Measurements from ENCODE around the gene SYT9. TPM values are rescaled to one million over a fixed set of nuclear protein-coding genes. Genes with fewer than 3 reads are reported as not detected.

SYT9 gene
- total and polyA plus RNA-seq, 2 donors = 0.05 to 0.07 TPM

GRCh38 chr11:7451952-7452494, 200.3 kb downstream of the SYT9 start:
- Histone ChIP-seq H3K4me1 (ENCODE audit: control insufficient read depth in 2 of 2, insufficient read depth in 2 of 2, low read length in 2 of 2) (no peaks in the 10 kb centered on the region), H3K36me3 (ENCODE audit: control insufficient read depth in 2 of 2, insufficient read depth in 2 of 2, low read length in 1 of 2) (no peaks in the 10 kb centered on the region), H3K4me3 (ENCODE audit: low read length in 2 of 2) (no peak overlapping the region), H3K27me3 (ENCODE audit: control insufficient read depth in 2 of 2, insufficient read depth in 1 of 2, low read length in 1 of 2) (no peaks in the 10 kb centered on the region), H3K27ac (ENCODE audit: low read depth in 1 of 2, low read length in 1 of 2) (no peak overlapping the region), H3K9me3 (ENCODE audit: control insufficient read depth in 2 of 2, insufficient read depth in 1 of 2, low read length in 1 of 2) (no peaks in the 10 kb centered on the region)
- DNase-seq (ENCODE audit: low read depth in 6 of 9, low spot score in 9 of 9) = no peak
- 90% methylated on average over 1 of the region's 1 CpG for WGBS

- Histone ChIP-seq H3K4me3 (ENCODE audit: low read length in 2 of 2) (no peak overlapping the region), H3K27me3 (ENCODE audit: control insufficient read depth in 2 of 2, insufficient read depth in 1 of 2, low read length in 1 of 2) (no peaks in the 10 kb centered on the region), H3K4me1 (ENCODE audit: control insufficient read depth in 2 of 2, insufficient read depth in 2 of 2, low read length in 2 of 2) (no peaks in the 10 kb centered on the region), H3K36me3 (ENCODE audit: control insufficient read depth in 2 of 2, insufficient read depth in 2 of 2, low read length in 1 of 2) (no peaks in the 10 kb centered on the region), H3K27ac (ENCODE audit: low read depth in 1 of 2, low read length in 1 of 2) (no peak overlapping the region), H3K9me3 (ENCODE audit: control insufficient read depth in 2 of 2, insufficient read depth in 1 of 2, low read length in 1 of 2) (no peaks in the 10 kb centered on the region)
- WGBS = 94% methylated on average over 2 of the region's 2 CpGs
- DNase-seq (ENCODE audit: low read depth in 6 of 9, low spot score in 9 of 9) = no peak
Measured at GRCh38 chr11:7454854-7455253, 203.2 kb downstream of the SYT9 start.

GRCh38 chr11:7457211-7457610, 205.5 kb downstream of the SYT9 start:
- Histone ChIP-seq H3K4me3 (ENCODE audit: low read length in 2 of 2) (no peak overlapping the region), H3K9me3 (ENCODE audit: control insufficient read depth in 2 of 2, insufficient read depth in 1 of 2, low read length in 1 of 2) (no peaks in the 10 kb centered on the region), H3K27me3 (ENCODE audit: control insufficient read depth in 2 of 2, insufficient read depth in 1 of 2, low read length in 1 of 2) (no peaks in the 10 kb centered on the region), H3K4me1 (ENCODE audit: control insufficient read depth in 2 of 2, insufficient read depth in 2 of 2, low read length in 2 of 2) (no peaks in the 10 kb centered on the region), H3K36me3 (ENCODE audit: control insufficient read depth in 2 of 2, insufficient read depth in 2 of 2, low read length in 1 of 2) (no peaks in the 10 kb centered on the region), H3K27ac (ENCODE audit: low read depth in 1 of 2, low read length in 1 of 2) (no peak overlapping the region)
- 82% methylated on average over 1 of the region's 1 CpG for WGBS
- DNase-seq (ENCODE audit: low read depth in 6 of 9, low spot score in 9 of 9) = no peak

- Histone ChIP-seq H3K36me3 (ENCODE audit: control insufficient read depth in 2 of 2, insufficient read depth in 2 of 2, low read length in 1 of 2) (no peaks in the 10 kb centered on the region), H3K9me3 (ENCODE audit: control insufficient read depth in 2 of 2, insufficient read depth in 1 of 2, low read length in 1 of 2) (no peaks in the 10 kb centered on the region), H3K4me1 (ENCODE audit: control insufficient read depth in 2 of 2, insufficient read depth in 2 of 2, low read length in 2 of 2) (no peaks in the 10 kb centered on the region), H3K27ac (ENCODE audit: low read depth in 1 of 2, low read length in 1 of 2) (no peak overlapping the region), H3K27me3 (ENCODE audit: control insufficient read depth in 2 of 2, insufficient read depth in 1 of 2, low read length in 1 of 2) (no peaks in the 10 kb centered on the region), H3K4me3 (ENCODE audit: low read length in 2 of 2) (no peak overlapping the region)
- WGBS = 92% methylated on average over 1 of the region's 1 CpG
- no peak for DNase-seq (ENCODE audit: low read depth in 6 of 9, low spot score in 9 of 9)
Measured at GRCh38 chr11:7462706-7463105, 211.0 kb downstream of the SYT9 start.

GRCh38 chr11:7467652-7468051, 215.9 kb downstream of the SYT9 start:
- no peaks in the 10 kb centered on the region for H3K4me1 ChIP-seq (ENCODE audit: control insufficient read depth in 2 of 2, insufficient read depth in 2 of 2, low read length in 2 of 2)
- WGBS = 95% methylated on average over 2 of the region's 2 CpGs
- no peak overlapping the region for H3K4me3 ChIP-seq (ENCODE audit: low read length in 2 of 2)

GRCh38 chr11:7469351-7469865, 217.7 kb downstream of the SYT9 start:
- DNase-seq (ENCODE audit: low read depth in 6 of 9, low spot score in 9 of 9) = no peak
- no peaks in the 10 kb centered on the region for H3K27me3 ChIP-seq (ENCODE audit: control insufficient read depth in 2 of 2, insufficient read depth in 1 of 2, low read length in 1 of 2)
- H3K27ac ChIP-seq (ENCODE audit: low read depth in 1 of 2, low read length in 1 of 2) = no peak overlapping the region
- WGBS = 97% methylated on average over 5 of the region's 5 CpGs
- H3K4me3 ChIP-seq (ENCODE audit: low read length in 2 of 2) = no peak overlapping the region
- no peaks in the 10 kb centered on the region for H3K9me3 ChIP-seq (ENCODE audit: control insufficient read depth in 2 of 2, insufficient read depth in 1 of 2, low read length in 1 of 2)
- no peaks in the 10 kb centered on the region for H3K36me3 ChIP-seq (ENCODE audit: control insufficient read depth in 2 of 2, insufficient read depth in 2 of 2, low read length in 1 of 2)
- H3K4me1 ChIP-seq (ENCODE audit: control insufficient read depth in 2 of 2, insufficient read depth in 2 of 2, low read length in 2 of 2) = no peaks in the 10 kb centered on the region

More at GRCh38 chr11:7467652-7468051, 215.9 kb downstream of the SYT9 start:
- no peak for DNase-seq (ENCODE audit: low read depth in 6 of 9, low spot score in 9 of 9)
- H3K27ac ChIP-seq (ENCODE audit: low read depth in 1 of 2, low read length in 1 of 2) = no peak overlapping the region
- no peaks in the 10 kb centered on the region for H3K36me3 ChIP-seq (ENCODE audit: control insufficient read depth in 2 of 2, insufficient read depth in 2 of 2, low read length in 1 of 2)
- H3K9me3 ChIP-seq (ENCODE audit: control insufficient read depth in 2 of 2, insufficient read depth in 1 of 2, low read length in 1 of 2) = no peaks in the 10 kb centered on the region
- H3K27me3 ChIP-seq (ENCODE audit: control insufficient read depth in 2 of 2, insufficient read depth in 1 of 2, low read length in 1 of 2) = no peaks in the 10 kb centered on the region

GRCh38 chr11:7471071-7471470, 219.4 kb downstream of the SYT9 start:
- DNase-seq (ENCODE audit: low read depth in 6 of 9, low spot score in 9 of 9) = no peak
- no peaks in the 10 kb centered on the region for H3K27me3 ChIP-seq (ENCODE audit: control insufficient read depth in 2 of 2, insufficient read depth in 1 of 2, low read length in 1 of 2)
- 94% methylated on average over 7 of the region's 7 CpGs for WGBS

GRCh38 chr11:7473717-7474116, 222.0 kb downstream of the SYT9 start:
- Histone ChIP-seq H3K4me3 (ENCODE audit: low read length in 2 of 2) (no peak overlapping the region), H3K4me1 (ENCODE audit: control insufficient read depth in 2 of 2, insufficient read depth in 2 of 2, low read length in 2 of 2) (no peaks in the 10 kb centered on the region), H3K36me3 (ENCODE audit: control insufficient read depth in 2 of 2, insufficient read depth in 2 of 2, low read length in 1 of 2) (no peaks in the 10 kb centered on the region), H3K27ac (ENCODE audit: low read depth in 1 of 2, low read length in 1 of 2) (no peak overlapping the region), H3K9me3 (ENCODE audit: control insufficient read depth in 2 of 2, insufficient read depth in 1 of 2, low read length in 1 of 2) (no peaks in the 10 kb centered on the region), H3K27me3 (ENCODE audit: control insufficient read depth in 2 of 2, insufficient read depth in 1 of 2, low read length in 1 of 2) (no peaks in the 10 kb centered on the region)
- 78% methylated on average over 1 of the region's 1 CpG for WGBS
- DNase-seq (ENCODE audit: low read depth in 6 of 9, low spot score in 9 of 9) = no peak

More at GRCh38 chr11:7471071-7471470, 219.4 kb downstream of the SYT9 start:
- H3K27ac ChIP-seq (ENCODE audit: low read depth in 1 of 2, low read length in 1 of 2) = no peak overlapping the region
- no peaks in the 10 kb centered on the region for H3K9me3 ChIP-seq (ENCODE audit: control insufficient read depth in 2 of 2, insufficient read depth in 1 of 2, low read length in 1 of 2)
- no peaks in the 10 kb centered on the region for H3K4me1 ChIP-seq (ENCODE audit: control insufficient read depth in 2 of 2, insufficient read depth in 2 of 2, low read length in 2 of 2)
- no peak overlapping the region for H3K4me3 ChIP-seq (ENCODE audit: low read length in 2 of 2)
- H3K36me3 ChIP-seq (ENCODE audit: control insufficient read depth in 2 of 2, insufficient read depth in 2 of 2, low read length in 1 of 2) = no peaks in the 10 kb centered on the region

GRCh38 chr11:7480113-7480512, 228.4 kb downstream of the SYT9 start:
- DNase-seq (ENCODE audit: low read depth in 6 of 9, low spot score in 9 of 9) = no peak
- WGBS = 77% methylated on average over 2 of the region's 2 CpGs
- H3K9me3 ChIP-seq (ENCODE audit: control insufficient read depth in 2 of 2, insufficient read depth in 1 of 2, low read length in 1 of 2) = no peaks in the 10 kb centered on the region
- H3K4me1 ChIP-seq (ENCODE audit: control insufficient read depth in 2 of 2, insufficient read depth in 2 of 2, low read length in 2 of 2) = no peaks in the 10 kb centered on the region
- H3K27me3 ChIP-seq (ENCODE audit: control insufficient read depth in 2 of 2, insufficient read depth in 1 of 2, low read length in 1 of 2) = no peaks in the 10 kb centered on the region
- no peaks in the 10 kb centered on the region for H3K36me3 ChIP-seq (ENCODE audit: control insufficient read depth in 2 of 2, insufficient read depth in 2 of 2, low read length in 1 of 2)
- H3K27ac ChIP-seq (ENCODE audit: low read depth in 1 of 2, low read length in 1 of 2) = no peak overlapping the region
- H3K4me3 ChIP-seq (ENCODE audit: low read length in 2 of 2) = no peak overlapping the region

Measured in thymus (tissue), 11 donors.